PC-3 (cell line): Measurements from ENCODE around the gene LMO3. TPM values are rescaled to one million over a fixed set of nuclear protein-coding genes. Genes with fewer than 3 reads are reported as not detected.

ENCODE experiments used
- ATAC-seq: fragments of 200-7000 bp; cut with Tn5 transposase; 2 replicates; pipeline ENCODE4 v1.9.1; 2020; ENCODE audit warnings: mild to moderate bottlenecking, moderate library complexity
- BruUV-seq: library from RNA; stranded (reverse); fragments of 400-500 nt; replicated peaks from 2 replicates; lab custom pipeline; 2021; lab: Mats Ljungman, UMichigan
- CTCF ChIA-PET: fragments of 300-600 bp; sonication (Branson Sonifier 250); formaldehyde crosslinking; loops from one replicate; lab custom pipeline; 2022; ENCODE audit warnings: antibody characterized with exemption; lab: Charles Lee
- POLR2A ChIA-PET: fragments of 300-600 bp; sonication (Branson Sonifier 250); formaldehyde crosslinking; loops from one replicate; lab custom pipeline; 2022; ENCODE audit warnings: antibody characterized with exemption; ENCODE audit not compliant: unreplicated experiment; lab: Charles Lee
- DNase-seq: peaks from one replicate; pipeline ENCODE4 v3.0.0-alpha.2; 2015
- H2AFZ ChIP-seq: fragments of 300-600 bp; sonication (generic); 2 replicates; pipeline ENCODE4 v1.6.0; 2016; ENCODE audit warnings: antibody characterized with exemption, low read length
- H3F3A ChIP-seq: fragments of 300-600 bp; sonication (generic); one replicate; pipeline ENCODE4 v1.6.0; 2017; ENCODE audit warnings: antibody characterized with exemption, low read length, control low read depth, mild to moderate bottlenecking; ENCODE audit not compliant: unreplicated experiment
- H3K27ac ChIP-seq: fragments of 300-600 bp; sonication (generic); 2 replicates; pipeline ENCODE4 v1.5.1; 2016; ENCODE audit warnings: mild to moderate bottlenecking, low read length
- H3K27me3 ChIP-seq: fragments of 300-600 bp; sonication (generic); 2 replicates; pipeline ENCODE4 v1.6.1; 2016; ENCODE audit warnings: low read length, mixed read lengths
- H3K36me3 ChIP-seq: fragments of 300-600 bp; sonication (generic); 2 replicates; pipeline ENCODE4 v1.6.1; 2016; ENCODE audit warnings: low read depth, mixed run types, low read length, mixed read lengths
- H3K4me1 ChIP-seq: fragments of 300-600 bp; sonication (generic); 2 replicates; pipeline ENCODE4 v1.5.1; 2016; ENCODE audit warnings: low read length; ENCODE audit not compliant: insufficient read depth
- H3K4me2 ChIP-seq: fragments of 300-600 bp; sonication (generic); 2 replicates; pipeline ENCODE4 v1.6.0; 2016; ENCODE audit warnings: low read length
- H3K4me3 ChIP-seq: fragments of 300-600 bp; sonication (generic); 2 replicates; pipeline ENCODE4 v1.5.1; 2016; ENCODE audit warnings: mild to moderate bottlenecking, low read length, mixed read lengths
- H3K79me2 ChIP-seq: fragments of 300-600 bp; sonication (generic); 2 replicates; pipeline ENCODE4 v1.6.1; 2017; ENCODE audit warnings: low read length, mixed read lengths
- H3K9ac ChIP-seq: fragments of 300-600 bp; sonication (generic); 2 replicates; pipeline ENCODE4 v1.6.0; 2016; ENCODE audit warnings: mild to moderate bottlenecking, low read length
- H3K9me2 ChIP-seq: fragments of 300-600 bp; sonication (generic); replicated peaks from 2 replicates; pipeline ENCODE4 v1.6.1; 2016; ENCODE audit warnings: mixed run types, low read length, mixed read lengths
- H3K9me3 ChIP-seq: fragments of 300-600 bp; sonication (generic); 2 replicates; pipeline ENCODE4 v1.6.1; 2016; ENCODE audit warnings: low read length, mixed read lengths
- H4K20me1 ChIP-seq: fragments of 300-600 bp; sonication (generic); 2 replicates; pipeline ENCODE4 v1.6.1; 2016; ENCODE audit warnings: low read length, mixed read lengths
- EZH2 ChIP-seq: fragments of 300-600 bp; sonication (generic); IDR thresholded peaks from one replicate; pipeline ENCODE4 v1.6.1; 2017; ENCODE audit warnings: antibody characterized with exemption, mild to moderate bottlenecking, low read length; ENCODE audit not compliant: unreplicated experiment
- EZH2phosphoT487 ChIP-seq: fragments of 300-600 bp; sonication (generic); IDR thresholded peaks from 2 replicates; pipeline ENCODE4 v1.6.1; 2018; ENCODE audit warnings: mild to moderate bottlenecking, antibody characterized with exemption, low read length, borderline replicate concordance
- intact Hi-C: fragments of 100-400 bp; cut with micrococcal nuclease; formaldehyde crosslinking; loops from 2 replicates; pipeline ENCODE4 v1.9.0; 2023
- total RNA-seq: library from RNA; depleted of rRNA; stranded (reverse); fragments of >200 nt; gene quantifications from 2 replicates; pipeline ENCODE4 v1.2.3, GENCODE V29; 2014
- TF ChIP-seq, protein P1 (sequence below): fragments of 300-600 bp; sonication (generic); conservative IDR thresholded peaks from 2 replicates; pipeline ENCODE4 v1.5.1; 2017; ENCODE audit warnings: antibody characterized with exemption, low read depth, mild to moderate bottlenecking, low read length

LMO3 gene
- total RNA-seq, 1 experiment from 2014 or later = 2.3 TPM

DNA sequence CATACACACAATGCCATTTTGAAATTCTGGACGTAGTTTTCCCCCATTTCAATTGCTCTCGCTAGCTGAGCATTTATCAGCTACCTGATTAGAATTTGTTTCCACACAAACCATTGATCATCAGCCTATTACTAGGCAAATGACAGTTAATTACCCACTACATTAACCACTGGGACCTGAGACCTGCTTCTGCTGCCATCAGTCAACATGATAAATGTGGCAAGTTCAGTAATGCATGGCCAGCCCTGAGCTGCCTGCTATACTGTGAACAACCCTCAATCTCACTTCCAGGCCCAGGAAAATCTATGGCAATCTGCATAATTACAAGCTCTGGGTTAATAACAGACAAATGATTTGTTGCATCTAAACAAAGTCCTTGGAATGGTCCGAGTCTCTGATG, 43.5 kb downstream of the LMO3 start:
- Histone ChIP-seq H2AFZ (no peak overlapping the region), H3F3A (no peaks in the 10 kb centered on the region), H3K4me3 (no peak overlapping the region), H3K9ac (no peak overlapping the region), H3K36me3 (no peaks in the 10 kb centered on the region), H3K9me3 (no peaks in the 10 kb centered on the region), H3K4me1 (no peaks in the 10 kb centered on the region), H3K27ac (no peak overlapping the region), H3K9me2 (no peaks in the 10 kb centered on the region), H3K79me2 (no peaks in the 10 kb centered on the region), H4K20me1 (no peaks in the 10 kb centered on the region), H3K4me2 (no peak overlapping the region), H3K27me3 (no peaks in the 10 kb centered on the region)
- BruUV-seq = no TSS peak
- intact Hi-C loops = no loop called here
- ChIA-PET CTCF (no interaction called here), POLR2A (interaction anchor here (0.6 kb wide), 1 partner anchor 13 kb away, joined by 4 read pairs; no protein-coding TSS in a partner anchor)
- ATAC-seq (no peak), DNase-seq (no peak)
- TF ChIP-seq, protein P1, sequence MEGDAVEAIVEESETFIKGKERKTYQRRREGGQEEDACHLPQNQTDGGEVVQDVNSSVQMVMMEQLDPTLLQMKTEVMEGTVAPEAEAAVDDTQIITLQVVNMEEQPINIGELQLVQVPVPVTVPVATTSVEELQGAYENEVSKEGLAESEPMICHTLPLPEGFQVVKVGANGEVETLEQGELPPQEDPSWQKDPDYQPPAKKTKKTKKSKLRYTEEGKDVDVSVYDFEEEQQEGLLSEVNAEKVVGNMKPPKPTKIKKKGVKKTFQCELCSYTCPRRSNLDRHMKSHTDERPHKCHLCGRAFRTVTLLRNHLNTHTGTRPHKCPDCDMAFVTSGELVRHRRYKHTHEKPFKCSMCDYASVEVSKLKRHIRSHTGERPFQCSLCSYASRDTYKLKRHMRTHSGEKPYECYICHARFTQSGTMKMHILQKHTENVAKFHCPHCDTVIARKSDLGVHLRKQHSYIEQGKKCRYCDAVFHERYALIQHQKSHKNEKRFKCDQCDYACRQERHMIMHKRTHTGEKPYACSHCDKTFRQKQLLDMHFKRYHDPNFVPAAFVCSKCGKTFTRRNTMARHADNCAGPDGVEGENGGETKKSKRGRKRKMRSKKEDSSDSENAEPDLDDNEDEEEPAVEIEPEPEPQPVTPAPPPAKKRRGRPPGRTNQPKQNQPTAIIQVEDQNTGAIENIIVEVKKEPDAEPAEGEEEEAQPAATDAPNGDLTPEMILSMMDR = no peak
- TF ChIP-seq EZH2 (no peak), EZH2phosphoT487 (no peak)

DNA sequence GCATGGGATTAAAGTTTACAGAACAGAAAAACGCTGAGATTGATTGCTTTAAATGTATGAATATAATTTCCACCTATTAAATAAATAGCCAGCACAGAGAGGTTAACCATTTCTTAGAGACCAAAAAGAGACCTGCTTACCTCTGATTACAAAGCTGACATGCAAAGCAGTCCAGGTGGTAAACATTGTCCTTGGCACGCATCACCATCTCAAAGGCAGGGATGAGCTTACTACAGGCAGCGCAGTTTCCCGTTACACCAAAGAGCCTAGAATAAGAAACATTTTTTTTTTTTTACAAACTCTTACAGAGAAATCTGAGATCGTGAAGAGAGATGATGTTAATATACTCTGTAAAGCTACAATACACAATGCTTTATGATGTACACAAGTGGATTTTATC, 45.7 kb downstream of the LMO3 start:
- Histone ChIP-seq H3K9me3 (no peaks in the 10 kb centered on the region), H3K27ac (no peak overlapping the region), H3K4me1 (no peaks in the 10 kb centered on the region), H3K4me3 (no peak overlapping the region), H3K79me2 (no peaks in the 10 kb centered on the region), H3K9me2 (no peaks in the 10 kb centered on the region), H3K4me2 (no peak overlapping the region), H4K20me1 (no peaks in the 10 kb centered on the region), H2AFZ (no peak overlapping the region), H3K9ac (no peak overlapping the region), H3K27me3 (no peaks in the 10 kb centered on the region), H3K36me3 (no peaks in the 10 kb centered on the region), H3F3A (no peaks in the 10 kb centered on the region)
- ChIA-PET CTCF (no interaction called here), POLR2A (no interaction called here)
- DNase-seq (no peak), ATAC-seq (no peak)
- TF ChIP-seq EZH2phosphoT487 = no peak
- TF ChIP-seq, protein P1 = no peak
- TF ChIP-seq EZH2 = no peak
- intact Hi-C loops = no loop called here
- BruUV-seq = no TSS peak

DNA sequence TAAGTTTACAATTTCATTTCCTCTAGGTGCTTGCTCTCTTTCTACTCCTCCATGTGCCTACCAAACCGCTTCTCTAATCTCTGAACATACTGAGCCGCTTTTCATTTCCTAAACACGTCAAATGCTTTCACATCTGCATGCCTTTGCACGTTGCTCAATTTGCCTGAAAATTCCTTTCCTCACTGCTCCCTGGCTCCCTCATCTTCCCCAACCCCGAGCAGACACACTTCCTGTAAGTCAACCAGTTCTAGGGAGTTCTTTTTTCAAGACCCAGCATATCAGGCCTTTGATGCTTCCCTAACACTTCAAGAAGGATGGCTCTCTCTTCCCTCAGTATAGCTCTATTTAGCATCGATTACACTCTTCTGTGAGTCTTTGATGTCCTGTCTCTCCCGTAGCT, 50.3 kb downstream of the LMO3 start:
- no TSS peak for BruUV-seq
- Histone ChIP-seq H3K36me3 (no peaks in the 10 kb centered on the region), H3F3A (no peaks in the 10 kb centered on the region), H3K4me3 (no peak overlapping the region), H2AFZ (no peak overlapping the region), H3K27me3 (no peaks in the 10 kb centered on the region), H3K27ac (no peak overlapping the region), H4K20me1 (no peaks in the 10 kb centered on the region), H3K9me2 (no peaks in the 10 kb centered on the region), H3K9me3 (no peaks in the 10 kb centered on the region), H3K9ac (no peak overlapping the region), H3K4me2 (no peak overlapping the region), H3K79me2 (no peaks in the 10 kb centered on the region), H3K4me1 (no peaks in the 10 kb centered on the region)
- DNase-seq (no peak), ATAC-seq (no peak)
- ChIA-PET CTCF (no interaction called here), POLR2A (no interaction called here)
- intact Hi-C loops = no loop called here
- TF ChIP-seq EZH2phosphoT487 (no peak), EZH2 (no peak)
- TF ChIP-seq, protein P1 = no peak
